Superior temporal gyrus (tissue), 1 donor: ENCODE results near the gene SLC47A1.
A peak's percentile ranks its signal among the peaks of the same experiment; 100 is the strongest.
"Not testable (repeated sequence)": the region's sequence is repeated elsewhere in the genome, so short reads cannot be mapped to it uniquely, and the experiment has no call there.

Experiments used
- DNase-seq: peaks from one replicate; pipeline ENCODE4 v3.0.0-alpha.2; 2016; ENCODE audit errors: extremely low spot score

SLC47A1 gene

DNA sequence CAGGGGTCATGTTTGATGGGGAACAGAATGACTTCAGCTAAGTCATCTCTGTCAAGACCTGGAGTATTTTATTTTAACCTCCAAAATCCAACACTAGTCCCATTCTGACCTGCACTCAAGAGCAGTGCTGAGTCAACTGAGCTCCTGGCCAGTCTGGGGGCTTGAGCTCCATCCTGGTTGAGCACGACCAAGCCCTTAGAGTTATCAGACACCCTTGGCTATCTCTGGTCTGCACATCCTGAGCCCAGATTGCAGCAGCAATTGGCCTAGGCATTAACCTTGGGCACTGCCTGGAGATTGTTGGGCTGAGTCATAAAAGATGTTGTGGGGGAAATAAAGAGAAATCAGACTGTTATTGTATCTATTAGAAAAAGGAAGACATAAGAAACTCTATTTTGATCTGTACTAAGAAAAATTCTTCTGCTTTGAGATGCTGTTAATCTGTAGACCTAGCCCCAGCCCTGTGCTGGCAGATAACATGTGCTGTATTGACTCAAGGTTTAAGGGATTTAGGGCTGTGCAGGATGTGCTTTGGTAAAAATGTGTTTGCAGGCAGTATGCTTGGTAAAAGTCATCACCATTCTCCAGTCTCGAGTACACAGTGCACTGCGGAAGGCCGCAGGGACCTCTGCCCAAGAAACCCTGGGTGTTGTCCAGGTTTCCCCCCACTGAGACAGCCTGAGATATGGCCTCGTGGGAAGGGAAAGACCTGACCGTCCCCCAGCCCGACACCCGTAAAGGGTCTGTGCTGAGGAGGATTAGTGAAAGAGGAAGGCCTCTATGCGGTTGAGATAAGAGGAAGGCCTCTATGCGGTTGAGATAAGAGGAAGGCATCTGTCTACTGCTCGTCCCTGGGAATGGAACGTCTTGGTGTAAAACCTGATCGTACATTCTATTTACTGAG is 14.0 kb upstream of the SLC47A1 start:
- not testable (repeated sequence) for DNase-seq

DNA sequence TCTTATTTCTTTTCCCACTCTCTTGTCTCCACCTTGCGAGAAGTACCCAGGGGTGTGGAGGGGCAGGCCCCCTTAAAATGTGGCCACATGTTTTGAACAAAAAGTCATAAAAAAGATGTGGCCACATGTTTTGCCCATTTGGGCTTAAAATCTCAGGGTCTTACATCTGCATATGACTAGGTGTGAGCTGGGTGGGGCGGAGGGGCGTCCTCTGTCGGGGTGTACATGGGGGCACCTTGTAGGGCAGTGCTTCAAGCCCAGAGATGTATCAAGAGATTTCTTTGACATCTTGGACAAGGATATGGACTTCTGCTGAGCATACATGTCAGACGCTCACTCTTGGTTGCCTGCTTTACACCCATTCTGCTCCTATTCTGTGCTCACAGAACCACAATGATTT is 13.0 kb upstream of the SLC47A1 start:
- DNase-seq, result no peak

DNA sequence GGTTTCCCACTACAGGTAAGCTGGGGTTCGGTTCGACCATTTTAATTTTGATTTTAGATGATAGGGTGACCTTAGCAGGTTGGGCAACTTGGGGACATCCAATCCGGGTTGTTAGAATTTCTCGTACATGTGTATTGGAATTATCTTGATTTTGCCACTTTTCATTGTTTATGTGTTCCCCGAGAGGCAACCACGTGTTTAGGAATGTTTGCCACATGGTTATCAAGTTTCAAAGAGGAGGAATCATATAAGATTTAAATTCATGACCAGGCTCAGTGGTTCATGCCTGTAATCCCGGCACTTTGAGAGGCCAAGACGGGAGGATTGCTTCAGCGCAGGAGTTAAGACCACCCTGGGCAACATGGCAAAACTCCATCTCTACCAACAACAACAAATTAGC is 10.0 kb upstream of the SLC47A1 start:
- DNase-seq, result no peak

DNA sequence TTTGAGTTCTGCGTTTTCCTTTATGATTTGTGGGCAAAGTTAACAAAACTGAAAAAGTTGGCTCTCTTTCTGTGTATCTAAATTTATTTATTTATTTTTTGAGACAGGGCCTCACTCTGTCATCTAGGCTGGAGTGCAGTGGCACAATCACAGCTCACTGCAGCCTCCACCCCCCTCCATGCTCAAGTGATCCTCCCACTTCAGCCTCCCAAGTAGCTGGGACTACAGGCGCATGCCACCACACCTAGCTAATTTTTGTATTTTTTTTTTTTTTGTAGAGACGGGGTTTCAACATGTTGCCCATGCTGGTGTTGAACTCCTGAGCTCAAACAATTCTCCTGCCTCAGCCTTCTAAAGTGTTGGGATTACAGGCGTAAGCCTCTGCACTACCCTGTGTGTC is 6.7 kb upstream of the SLC47A1 start:
- not testable (repeated sequence) for DNase-seq

DNA sequence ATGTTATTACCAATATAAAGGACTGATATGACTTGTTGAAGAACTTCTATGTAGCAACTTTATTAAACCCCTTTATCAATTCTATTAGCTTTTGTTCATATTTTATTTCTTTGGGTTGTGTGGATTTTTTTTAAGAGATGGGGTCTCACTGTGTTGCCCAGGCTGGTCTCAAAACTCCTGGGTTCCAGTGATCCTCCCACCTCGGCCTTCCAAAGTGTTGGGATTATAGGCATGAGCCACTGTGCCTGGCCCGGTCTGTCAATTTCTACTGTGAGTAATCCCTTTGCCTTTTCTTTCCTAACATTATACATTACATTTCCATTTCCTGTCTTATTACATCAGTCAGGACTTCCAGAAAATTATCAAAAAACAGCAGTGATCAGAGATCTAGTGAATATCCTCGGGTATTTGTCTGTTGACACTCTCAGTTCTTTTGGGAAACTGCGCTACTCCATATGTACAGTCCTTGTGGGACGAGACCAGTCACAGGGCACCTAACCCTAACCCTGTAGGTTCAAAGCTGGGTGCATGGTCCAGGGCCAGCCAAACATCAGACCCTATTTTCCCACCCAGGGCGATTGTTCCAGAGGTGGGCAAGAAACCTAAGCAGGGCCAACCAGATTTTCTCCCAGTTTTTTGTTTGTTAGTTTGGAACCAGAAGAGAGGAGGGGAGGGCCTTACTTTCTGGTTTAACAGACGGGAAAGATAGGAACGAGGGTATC is 1.7 kb upstream of the SLC47A1 start:
- no peak for DNase-seq

DNA sequence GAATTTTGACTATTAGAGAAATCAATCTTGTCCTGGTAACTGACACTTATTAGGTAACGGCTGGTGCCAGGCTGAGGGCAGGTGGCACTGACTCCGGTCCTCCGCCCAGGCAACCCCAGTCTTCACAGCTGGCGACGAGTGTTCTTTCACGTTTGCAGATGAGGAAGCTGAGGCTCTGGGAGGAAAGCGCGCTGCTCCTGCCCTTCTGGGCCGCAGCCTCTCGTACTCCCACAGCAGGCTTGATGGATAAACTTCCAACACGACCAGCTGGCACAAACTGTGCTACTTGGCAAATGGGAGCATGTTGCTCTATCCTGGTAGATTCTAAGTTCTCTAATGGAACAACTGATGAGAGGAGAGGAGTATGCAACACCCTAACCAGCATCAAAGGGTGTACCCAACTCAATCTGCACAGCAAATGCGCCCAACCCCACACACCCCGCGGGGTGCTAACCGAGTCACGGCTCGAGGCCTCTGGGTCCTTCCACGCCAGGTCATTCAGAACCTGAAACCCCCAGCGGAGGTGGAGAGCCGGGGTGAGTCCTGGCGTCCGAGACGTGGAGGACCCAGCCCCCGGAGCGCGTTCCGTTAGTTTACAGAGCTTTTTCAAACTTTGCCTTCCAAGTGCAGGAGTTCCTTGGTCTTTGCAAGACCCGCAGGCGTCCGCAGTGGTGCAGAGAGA is 477 bp upstream of the SLC47A1 start:
- no peak for DNase-seq

DNA sequence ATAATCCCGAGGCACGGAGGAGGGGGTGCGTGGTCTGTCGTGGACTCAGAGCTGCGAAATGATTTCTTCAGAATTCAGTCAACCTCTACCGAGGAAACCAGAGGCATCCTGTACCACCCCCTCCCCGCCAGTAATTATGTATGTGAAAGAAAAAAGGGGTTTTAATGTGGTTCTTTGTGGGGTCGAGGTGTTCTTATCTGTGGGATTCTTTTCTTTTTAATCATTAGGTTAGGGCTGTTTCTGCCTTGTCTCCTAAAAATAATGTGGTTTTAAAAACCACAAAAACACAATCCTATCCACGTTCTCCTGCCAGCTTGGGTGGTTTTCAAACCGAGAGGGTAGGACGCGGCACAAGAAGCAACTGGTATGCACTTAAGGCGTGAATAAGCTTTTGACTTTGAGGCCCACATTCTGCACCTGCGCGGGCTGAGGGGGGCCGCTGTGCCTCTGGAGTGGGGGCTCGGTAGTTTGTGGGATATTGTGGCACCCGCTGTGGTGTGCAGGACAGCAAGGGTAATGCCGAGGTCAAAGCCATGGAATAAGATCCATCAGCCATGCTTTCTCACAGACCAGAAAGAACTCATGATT is 1.0 kb downstream of the SLC47A1 start:
- DNase-seq, result no peak

DNA sequence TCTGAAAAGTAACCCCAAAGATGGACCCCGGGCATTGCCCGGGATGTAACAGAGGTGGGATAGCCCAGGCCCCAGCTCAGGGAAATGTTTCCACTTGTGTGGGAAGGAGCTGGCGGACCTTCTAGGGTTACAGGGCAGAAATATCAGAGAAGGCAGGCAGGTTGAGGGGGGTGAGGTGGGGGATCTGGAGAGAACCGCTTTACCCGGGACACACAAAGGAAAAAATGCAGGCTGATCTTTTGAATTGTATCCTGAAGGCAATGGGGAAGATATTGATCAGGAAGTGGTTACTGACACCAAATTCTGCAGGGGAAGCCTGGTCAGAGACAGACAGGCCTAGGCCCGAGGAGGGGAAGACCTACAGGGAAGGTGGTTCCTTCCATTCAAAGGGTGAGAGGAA is 3.5 kb downstream of the SLC47A1 start:
- DNase-seq, result no peak

DNA sequence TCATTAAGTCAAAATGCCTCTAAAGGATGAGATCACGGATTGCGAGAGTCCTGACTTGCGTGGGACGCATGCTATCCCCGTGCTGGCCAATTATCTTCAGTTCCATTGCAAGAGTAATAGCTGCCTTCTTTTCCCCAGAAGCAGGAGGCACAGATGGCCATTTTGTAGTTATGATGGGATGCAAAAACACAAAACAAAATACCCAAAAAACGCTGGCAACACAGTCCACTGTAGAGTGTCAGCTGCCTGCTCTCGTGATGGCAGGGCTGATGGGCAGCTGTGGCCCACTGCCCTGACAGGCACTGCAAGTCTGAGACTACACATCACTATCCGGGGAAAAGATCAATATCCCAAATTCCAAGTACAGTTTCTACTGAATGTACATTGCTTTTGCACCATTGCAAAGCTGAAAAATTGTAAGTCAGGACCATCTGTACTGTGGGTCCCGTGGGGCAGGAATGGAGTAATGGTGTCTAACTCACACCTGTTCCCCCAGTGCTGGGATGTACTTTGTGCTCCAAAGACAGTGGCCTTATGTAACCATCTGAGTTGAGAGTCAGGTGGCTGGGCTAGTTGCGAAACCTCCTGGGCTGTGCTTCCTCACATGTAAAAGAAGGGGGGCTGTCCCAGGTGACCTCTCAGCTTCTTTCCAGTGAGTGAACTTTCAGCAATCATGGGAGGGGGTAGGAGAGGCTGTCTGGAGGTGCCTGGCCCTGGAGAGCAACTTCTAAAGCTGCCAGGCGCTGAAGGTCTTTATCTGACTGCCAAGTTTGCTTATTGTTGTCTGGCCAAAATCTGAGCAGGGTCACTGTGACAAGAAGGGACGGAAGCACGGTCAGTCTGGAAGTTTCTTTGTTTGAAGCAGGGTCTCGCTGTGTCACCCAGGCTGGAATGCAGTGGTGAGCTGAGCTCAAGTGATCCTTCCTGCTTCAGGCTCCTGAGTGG is 4.7 kb downstream of the SLC47A1 start:
- no peak for DNase-seq

DNA sequence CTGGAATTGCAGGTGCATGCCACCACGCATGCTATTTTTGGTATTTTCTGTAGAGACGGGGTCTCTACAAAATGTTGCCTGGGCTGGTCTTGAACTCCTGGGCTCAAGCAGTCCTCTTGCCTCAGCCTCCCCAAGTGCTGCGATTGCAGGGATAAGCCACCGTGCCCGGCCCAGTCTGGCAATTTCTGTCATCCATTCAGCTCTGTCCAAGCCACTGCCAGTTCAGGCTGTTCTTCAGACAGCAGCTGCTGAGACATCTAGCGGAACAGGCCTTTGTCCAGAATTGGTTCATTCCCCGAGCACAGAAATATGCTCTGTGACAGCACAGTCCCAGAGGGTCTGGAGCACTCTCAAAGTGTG is 5.4 kb downstream of the SLC47A1 start:
- DNase-seq, result no peak

DNA sequence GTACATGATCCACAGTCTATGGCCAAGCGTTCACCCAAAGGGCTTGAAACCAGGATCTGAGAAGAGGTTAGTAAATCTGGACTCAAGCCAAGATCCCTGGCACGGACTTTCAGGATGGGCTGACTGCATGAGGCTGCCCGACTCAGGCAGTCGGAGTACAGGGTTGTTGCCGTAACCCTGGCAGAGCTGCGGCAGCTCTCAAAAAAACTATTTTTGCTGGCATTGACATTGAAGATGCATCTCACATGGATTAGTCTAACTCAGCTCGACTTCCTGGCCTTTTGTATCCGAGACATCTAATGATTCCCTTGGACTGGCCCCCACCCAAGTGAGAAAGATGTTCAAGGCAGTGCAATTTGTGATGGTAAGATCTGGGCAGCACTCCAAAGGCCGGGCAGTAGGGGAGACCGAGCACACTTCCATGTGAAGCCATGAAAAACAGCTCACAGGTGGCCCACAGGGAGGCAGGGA is 6.2 kb downstream of the SLC47A1 start:
- no peak for DNase-seq

DNA sequence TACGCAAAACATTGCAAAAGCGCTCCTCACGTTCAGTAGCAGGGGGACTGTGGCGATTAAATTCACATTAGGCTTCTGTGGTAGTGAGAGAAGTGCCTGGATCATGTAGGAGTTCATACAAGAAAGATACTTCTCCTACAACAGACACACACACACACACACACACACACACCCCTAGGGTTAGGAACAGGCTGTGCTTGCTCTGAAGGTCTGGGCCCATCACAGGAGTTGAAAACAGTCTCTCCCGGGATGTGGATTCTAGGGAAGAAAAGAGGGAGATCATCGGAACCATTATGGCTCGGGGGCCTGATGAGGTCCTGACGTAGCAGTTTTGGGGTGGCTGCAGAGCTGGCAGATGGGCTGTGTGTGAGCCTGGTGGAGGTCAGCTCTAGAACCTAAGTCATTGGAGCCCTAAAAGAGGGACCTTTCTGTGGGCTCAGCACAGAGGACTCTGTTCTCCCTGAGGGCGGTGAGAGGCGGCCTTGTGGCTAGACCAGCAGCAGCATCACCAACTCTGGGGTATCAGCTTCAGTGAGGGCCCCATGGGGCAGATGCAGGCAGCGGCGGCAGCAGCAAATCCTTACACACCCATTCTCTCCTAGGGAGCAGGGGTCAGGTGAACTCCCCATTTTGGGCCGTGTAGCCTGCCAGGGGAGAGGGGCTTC is 7.2 kb downstream of the SLC47A1 start:
- no peak for DNase-seq

DNA sequence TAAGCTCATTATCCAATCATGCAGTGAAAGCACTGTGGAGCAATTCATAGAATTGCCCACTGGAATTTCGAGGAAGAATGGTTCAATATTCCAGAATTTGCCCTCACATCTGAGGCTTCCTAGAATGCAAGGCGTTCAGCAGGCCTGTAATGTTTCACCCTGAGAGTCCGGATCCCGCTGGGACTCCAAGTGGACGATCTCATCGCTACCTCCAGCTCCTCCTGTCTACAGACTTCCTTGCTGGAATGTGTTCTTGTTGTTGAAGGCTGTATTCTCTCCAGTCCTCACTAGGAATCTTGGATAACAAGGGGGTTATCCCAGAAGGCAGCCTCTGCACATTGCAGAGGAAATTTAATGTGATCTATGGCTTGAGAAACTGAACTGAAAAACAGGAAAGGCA is 7.8 kb downstream of the SLC47A1 start:
- DNase-seq, result no peak

DNA sequence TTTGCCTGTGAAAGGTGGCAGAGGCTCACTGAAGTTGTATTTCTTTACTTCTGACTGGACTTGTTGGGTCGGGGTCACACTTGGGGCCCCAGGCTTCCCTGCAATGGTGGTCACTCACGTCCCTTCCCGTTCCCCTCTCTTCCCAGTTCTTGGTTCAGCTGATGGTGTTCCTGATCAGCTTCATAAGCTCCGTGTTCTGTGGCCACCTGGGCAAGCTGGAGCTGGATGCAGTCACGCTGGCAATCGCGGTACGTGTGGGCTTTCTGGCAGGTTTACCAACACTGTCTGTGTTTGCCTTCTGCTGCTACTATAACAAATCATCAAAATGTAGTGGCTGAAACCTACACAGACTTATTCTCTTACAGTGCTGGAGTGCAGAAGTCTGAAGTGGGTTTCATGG is 8.6 kb downstream of the SLC47A1 start:
- no peak for DNase-seq

DNA sequence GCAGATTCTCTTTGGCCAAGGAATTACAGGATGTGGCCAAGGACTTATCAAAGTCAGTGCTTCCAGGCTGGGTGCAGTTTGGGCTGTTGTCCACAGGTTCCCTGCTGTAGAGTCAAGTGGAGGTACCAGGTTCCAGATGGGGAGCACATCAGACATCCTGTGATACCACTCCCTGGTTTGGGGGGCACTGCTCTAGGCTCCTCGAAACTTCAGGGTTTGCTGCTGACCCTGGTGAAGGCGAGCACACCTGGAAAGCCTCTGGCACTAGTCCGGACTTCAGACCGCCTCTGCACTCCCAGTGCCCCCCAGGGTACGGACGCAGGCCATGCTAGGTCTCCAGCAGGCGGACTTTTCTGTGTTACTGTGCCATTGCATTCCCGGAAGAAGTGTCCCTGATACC is 10.7 kb downstream of the SLC47A1 start:
- no peak for DNase-seq

DNA sequence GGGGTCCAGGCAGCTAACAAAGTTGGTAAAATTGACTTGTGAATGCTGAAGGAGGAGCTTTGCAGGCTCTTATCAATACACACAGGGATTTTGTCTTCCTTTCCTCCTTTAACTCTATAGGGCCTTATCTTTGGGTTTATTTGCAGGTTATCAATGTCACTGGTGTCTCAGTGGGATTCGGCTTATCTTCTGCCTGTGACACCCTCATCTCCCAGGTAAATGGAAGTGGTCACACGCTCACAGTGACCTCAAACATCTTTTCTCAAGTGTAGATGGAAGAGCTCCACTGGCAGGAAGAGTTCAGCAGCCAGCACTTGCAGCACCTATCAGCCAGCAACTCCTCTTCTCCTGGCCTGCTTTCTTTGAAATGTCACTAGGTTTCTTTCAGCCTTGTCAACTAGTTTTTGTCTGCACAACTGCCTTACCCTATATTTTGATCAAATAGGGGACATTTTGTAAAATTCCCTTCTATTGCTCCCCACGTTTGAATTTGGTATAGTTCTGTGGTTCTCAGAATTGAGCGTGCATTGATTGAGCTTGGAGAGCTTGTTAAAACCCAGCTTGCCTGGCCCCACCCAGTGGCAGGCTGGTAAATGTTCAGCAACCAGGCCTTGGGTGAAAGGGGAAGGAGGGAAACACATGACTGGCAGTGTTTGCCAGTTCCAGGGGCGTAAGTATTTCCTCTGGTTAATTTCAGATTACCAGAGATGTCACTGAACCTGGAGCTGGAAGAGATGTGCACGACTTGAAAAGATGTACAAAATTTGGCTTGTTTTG is 12.8 kb downstream of the SLC47A1 start:
- peak; percentile 29 for DNase-seq

DNA sequence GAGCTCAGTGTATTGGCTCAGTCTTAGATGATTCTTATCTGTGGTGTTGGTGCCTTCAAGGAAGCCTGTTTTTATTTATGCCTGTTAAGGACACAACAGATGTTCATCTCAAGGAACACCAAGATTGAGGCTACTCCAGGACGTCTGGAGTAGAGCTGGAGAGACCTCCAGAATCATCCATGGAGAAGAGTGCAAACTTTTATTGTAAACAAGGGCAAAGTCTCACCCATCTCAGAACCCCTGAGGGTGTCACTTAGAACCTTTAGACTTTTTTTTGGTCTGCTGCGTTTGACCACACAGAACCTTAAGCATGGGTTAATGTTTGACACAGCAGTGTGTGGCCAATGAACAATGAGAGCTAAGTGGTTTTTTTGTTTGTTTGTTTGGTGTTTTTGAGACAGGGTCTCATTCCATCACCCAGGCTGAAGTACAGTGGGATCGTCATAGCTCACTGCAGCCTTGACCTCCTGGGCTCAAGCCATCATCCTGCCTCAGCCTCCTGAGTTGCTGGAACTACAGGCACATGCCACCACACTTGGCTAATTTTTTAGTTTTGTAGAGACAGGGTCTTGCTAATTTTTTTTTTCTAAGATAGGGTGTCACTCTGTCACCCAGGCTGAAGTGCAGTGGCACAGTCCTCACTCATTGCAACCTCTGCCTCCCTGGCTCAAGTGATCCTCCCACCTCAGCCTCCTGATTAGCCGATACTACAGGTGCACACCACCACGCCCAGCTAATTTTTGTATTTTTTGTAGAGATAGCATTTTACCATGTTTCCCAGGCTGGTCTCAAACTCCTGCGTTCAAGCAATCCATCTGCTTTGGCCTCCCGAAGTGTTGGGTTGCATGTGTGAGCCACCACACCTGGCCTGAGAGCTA is 16.3 kb downstream of the SLC47A1 start:
- DNase-seq, result no peak

DNA sequence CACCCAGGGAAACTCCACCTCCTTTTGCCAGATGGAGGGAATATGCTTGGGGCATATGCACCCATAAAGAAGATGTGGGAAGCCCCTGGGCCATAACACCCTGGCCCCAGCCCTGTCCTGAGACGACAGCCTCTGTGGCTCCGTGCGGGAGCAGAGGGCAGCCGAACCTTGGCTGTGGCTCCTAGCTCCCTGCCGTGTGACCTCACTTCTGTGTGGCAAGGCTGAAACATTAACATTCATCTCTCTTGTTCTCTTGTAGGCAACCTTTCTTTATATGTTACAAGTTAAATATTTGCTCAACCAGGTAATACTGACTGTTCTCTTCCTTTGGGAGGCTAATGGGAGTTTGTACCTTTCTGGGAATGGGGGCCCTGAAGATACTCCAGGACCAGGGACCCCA is 17.5 kb downstream of the SLC47A1 start:
- DNase-seq, result no peak
